HEK293 (cell line): ENCODE data around the gene RAI14.

Experiments used
- CTCF ChIA-PET: fragments of 350-600 bp; formaldehyde crosslinking; extraction: SDS; loops from one replicate; lab custom pipeline; 2021; ENCODE audit warnings: antibody characterized with exemption; lab: Yijun Ruan, JAX
- POLR2A ChIA-PET: fragments of 300-600 bp; formaldehyde crosslinking; extraction: SDS; loops from one replicate; lab custom pipeline; 2020; ENCODE audit warnings: antibody characterized with exemption, inconsistent platforms; lab: Yijun Ruan, JAX
- H3K27ac ChIP-seq: fragments of 200-500 bp; sonication (Bioruptor generic); 2 replicates; pipeline ENCODE4 v1.5.1; 2014; ENCODE audit warnings: low read depth, low read length, control low read depth, inconsistent platforms; ENCODE audit errors: extremely low read depth
- H3K36me3 ChIP-seq, 2 experiments: fragments of 200-500 bp in 1 of 2; sonication (Bioruptor generic) in 1 of 2; 1 replicate in 1 of 2; 2 replicates in 1 of 2; pipeline ENCODE4 v1.5.1; 2014 to 2017; ENCODE audit warnings: inconsistent platforms in 2 of 2, low read length in 2 of 2; ENCODE audit not compliant: control insufficient read depth in 2 of 2, insufficient read depth in 1 of 2
- H3K4me1 ChIP-seq: fragments of 200-500 bp; sonication (Bioruptor generic); 2 replicates; pipeline ENCODE4 v1.5.1; 2014; ENCODE audit warnings: mild to moderate bottlenecking, low read length, inconsistent platforms; ENCODE audit not compliant: control insufficient read depth, insufficient read depth
- H3K4me3 ChIP-seq: 2 replicates; pipeline ENCODE4 v1.5.1; 2011; ENCODE audit warnings: low read depth, mild to moderate bottlenecking, control low read depth, low read length, moderate library complexity
- H3K9me3 ChIP-seq: fragments of 200-500 bp; sonication (Bioruptor generic); 2 replicates; pipeline ENCODE4 v1.5.1; 2014; ENCODE audit warnings: low read depth, low read length, inconsistent platforms; ENCODE audit not compliant: control insufficient read depth, insufficient read depth
- ELK4 ChIP-seq: IDR thresholded peaks from 2 replicates; pipeline ENCODE4 v1.6.1; 2011; ENCODE audit warnings: mild to moderate bottlenecking, low read depth, low read length, borderline replicate concordance
- GLI2 ChIP-seq: fragments of 450-650 bp; formaldehyde crosslinking; IDR thresholded peaks from 2 replicates; pipeline ENCODE4; 2017; ENCODE audit warnings: missing biosample characterization, missing genetic modification characterization, low read depth, borderline replicate concordance
- GLIS2 ChIP-seq: fragments of 450-650 bp; formaldehyde crosslinking; IDR thresholded peaks from 2 replicates; pipeline ENCODE4 v1.5.1; 2016; ENCODE audit warnings: missing biosample characterization, missing genetic modification characterization
- KLF16 ChIP-seq: fragments of 450-650 bp; formaldehyde crosslinking; IDR thresholded peaks from 2 replicates; pipeline ENCODE4 v1.5.1; 2017; ENCODE audit warnings: missing biosample characterization, missing genetic modification characterization
- MEIS1 ChIP-seq: sonication (generic); formaldehyde crosslinking; IDR thresholded peaks from 2 replicates; pipeline ENCODE4 v1.8.1; 2022; ENCODE audit warnings: missing genetic modification reagents, mild to moderate bottlenecking, borderline replicate concordance
- SCRT1 ChIP-seq: fragments of 450-650 bp; formaldehyde crosslinking; IDR thresholded peaks from 2 replicates; pipeline ENCODE4 v1.5.1; 2016; ENCODE audit warnings: missing biosample characterization, missing genetic modification characterization, borderline replicate concordance
- ZBTB17 ChIP-seq: fragments of 450-650 bp; formaldehyde crosslinking; IDR thresholded peaks from 2 replicates; pipeline ENCODE4 v1.5.1; 2016; ENCODE audit warnings: missing biosample characterization, missing genetic modification characterization
- ZNF114 ChIP-seq: fragments of 450-650 bp; formaldehyde crosslinking; IDR thresholded peaks from 2 replicates; pipeline ENCODE4 v1.5.0; 2017; ENCODE audit warnings: missing biosample characterization, missing genetic modification characterization
- ZNF138 ChIP-seq: fragments of 450-650 bp; formaldehyde crosslinking; IDR thresholded peaks from 2 replicates; pipeline ENCODE4 v1.5.1; 2016; ENCODE audit warnings: missing biosample characterization, missing genetic modification characterization, borderline replicate concordance
- ZNF157 ChIP-seq: fragments of 450-650 bp; formaldehyde crosslinking; IDR thresholded peaks from 2 replicates; pipeline ENCODE4 v1.5.1; 2016; ENCODE audit warnings: missing biosample characterization, missing genetic modification characterization
- ZNF214 ChIP-seq: fragments of 450-650 bp; formaldehyde crosslinking; IDR thresholded peaks from 2 replicates; pipeline ENCODE4 v1.5.1; 2017; ENCODE audit warnings: missing biosample characterization, mild to moderate bottlenecking, missing genetic modification characterization, borderline replicate concordance
- ZNF423 ChIP-seq: fragments of 450-650 bp; formaldehyde crosslinking; IDR thresholded peaks from 2 replicates; pipeline ENCODE4 v1.5.1; 2016; ENCODE audit warnings: missing biosample characterization, missing genetic modification characterization
- ZNF473 ChIP-seq: fragments of 450-650 bp; formaldehyde crosslinking; IDR thresholded peaks from 2 replicates; pipeline ENCODE4 v1.5.1; 2017; ENCODE audit warnings: missing biosample characterization, missing genetic modification characterization
- ZNF48 ChIP-seq: fragments of 450-650 bp; formaldehyde crosslinking; IDR thresholded peaks from 2 replicates; pipeline ENCODE4 v1.5.1; 2016; ENCODE audit warnings: missing biosample characterization, missing genetic modification characterization
- ZNF518A ChIP-seq: fragments of 450-650 bp; formaldehyde crosslinking; conservative IDR thresholded peaks from 2 replicates; pipeline ENCODE4 v1.5.1; 2016; ENCODE audit warnings: low read depth, missing biosample characterization, missing genetic modification characterization
- ZNF560 ChIP-seq: fragments of 450-650 bp; formaldehyde crosslinking; IDR thresholded peaks from 2 replicates; pipeline ENCODE4 v1.5.1; 2017; ENCODE audit warnings: missing biosample characterization, missing genetic modification characterization, borderline replicate concordance
- ZNF561 ChIP-seq: fragments of 450-650 bp; IDR thresholded peaks from 2 replicates; pipeline ENCODE4 v1.5.1; 2018; ENCODE audit warnings: missing biosample characterization, missing genetic modification characterization, borderline replicate concordance
- ZNF600 ChIP-seq: fragments of 450-650 bp; formaldehyde crosslinking; IDR thresholded peaks from 2 replicates; pipeline ENCODE4 v1.5.1; 2016; ENCODE audit warnings: missing biosample characterization, missing genetic modification characterization
- ZNF626 ChIP-seq: fragments of 450-650 bp; sonication (Bioruptor Pico); formaldehyde crosslinking; IDR thresholded peaks from 2 replicates; pipeline ENCODE4 v1.5.1; 2018; ENCODE audit warnings: missing biosample characterization, missing genetic modification characterization, inconsistent platforms
- ZNF692 ChIP-seq: fragments of 450-650 bp; formaldehyde crosslinking; IDR thresholded peaks from 2 replicates; pipeline ENCODE4 v1.5.1; 2016; ENCODE audit warnings: missing biosample characterization, missing genetic modification characterization
- ZNF747 ChIP-seq: fragments of 450-650 bp; formaldehyde crosslinking; IDR thresholded peaks from 2 replicates; pipeline ENCODE4 v1.5.1; 2016; ENCODE audit warnings: missing biosample characterization, missing genetic modification characterization
- ZNF785 ChIP-seq: fragments of 450-650 bp; formaldehyde crosslinking; IDR thresholded peaks from 2 replicates; pipeline ENCODE4 v1.5.1; 2016; ENCODE audit warnings: missing biosample characterization, missing genetic modification characterization
- ZNF791 ChIP-seq: fragments of 450-650 bp; formaldehyde crosslinking; IDR thresholded peaks from 2 replicates; pipeline ENCODE4 v1.5.1; 2016; ENCODE audit warnings: missing biosample characterization, missing genetic modification characterization
- ZSCAN23 ChIP-seq: fragments of 450-650 bp; formaldehyde crosslinking; IDR thresholded peaks from 2 replicates; pipeline ENCODE4 v1.5.1; 2016; ENCODE audit warnings: missing biosample characterization, missing genetic modification characterization
- TF ChIP-seq, protein P1 (sequence below): fragments of 450-650 bp; formaldehyde crosslinking; IDR thresholded peaks from 2 replicates; pipeline ENCODE4 v1.5.1; 2016; ENCODE audit warnings: missing biosample characterization, missing genetic modification characterization
- TF ChIP-seq, protein P2 (sequence below): fragments of 450-650 bp; formaldehyde crosslinking; IDR thresholded peaks from 2 replicates; pipeline ENCODE4 v1.5.1; 2017; ENCODE audit warnings: missing biosample characterization, missing genetic modification characterization

The RAI14 gene

GRCh38 chr5:34868791-34869190, 212.7 kb downstream of the RAI14 start:
- Histone ChIP-seq H3K9me3 (no peaks in the 10 kb centered on the region), H3K27ac (no peak overlapping the region), H3K4me3 (no peak overlapping the region), H3K4me1 (peaks cover 7% of the 10 kb centered on the region; the same call in 1 of the 2 replicates), H3K36me3 (no peaks in the 10 kb centered on the region)
- CTCF ChIA-PET = interaction anchor here (0.7 to 1.5 kb wide), 3 partner anchors 20 to 134 kb away, joined by 3 to 4 read pairs (median 3); no protein-coding TSS in a partner anchor
- POLR2A ChIA-PET = interaction anchor here (2.0 kb wide), 1 partner anchor 30 kb away, joined by 6 read pairs; the partner anchor contains the start of gene TTC23L
- no peak for TF ChIP-seq ZNF791
- no peak for TF ChIP-seq ZSCAN23
- TF ChIP-seq ZNF692 (tag by site-specific recombination) = no peak
- no peak for TF ChIP-seq ZNF114 (tag by site-specific recombination)
- TF ChIP-seq ZNF560 = no peak
- TF ChIP-seq ZNF48 (tag by site-specific recombination) = no peak
- TF ChIP-seq ZNF157 = no peak
- no peak for TF ChIP-seq ZNF518A
- TF ChIP-seq ZNF214 (tag by site-specific recombination) = no peak

- Histone ChIP-seq H3K4me3 (no peak overlapping the region), H3K27ac (no peak overlapping the region), H3K36me3 (no peaks in the 10 kb centered on the region), H3K9me3 (no peaks in the 10 kb centered on the region), H3K4me1 (peaks cover 7% of the 10 kb centered on the region; the same call in 1 of the 2 replicates)
- ChIA-PET CTCF (interaction anchor here (1.5 kb wide), 2 partner anchors 20 to 30 kb away, joined by 3 to 4 read pairs; no protein-coding TSS in a partner anchor), POLR2A (interaction anchor here (0.6 to 2.0 kb wide), 2 partner anchors 10 to 30 kb away, joined by 3 to 6 read pairs; partner anchors contain the start of gene TTC23L)
- TF ChIP-seq ZSCAN23 (no peak), ELK4 (no peak), GLI2 (tag by site-specific recombination) (no peak), ZNF626 (tag by site-specific recombination) (no peak), ZBTB17 (tag by site-specific recombination) (no peak), ZNF473 (no peak), SCRT1 (tag by site-specific recombination) (no peak), ZNF600 (no peak), ZNF747 (tag by site-specific recombination) (no peak), GLIS2 (no peak), KLF16 (tag by site-specific recombination) (no peak), MEIS1 (CRISPR knock-in tag) (no peak), ZNF785 (no peak), ZNF561 (no peak), ZNF138 (tag by site-specific recombination) (no peak), ZNF423 (tag by site-specific recombination) (no peak)
- TF ChIP-seq, protein P1, sequence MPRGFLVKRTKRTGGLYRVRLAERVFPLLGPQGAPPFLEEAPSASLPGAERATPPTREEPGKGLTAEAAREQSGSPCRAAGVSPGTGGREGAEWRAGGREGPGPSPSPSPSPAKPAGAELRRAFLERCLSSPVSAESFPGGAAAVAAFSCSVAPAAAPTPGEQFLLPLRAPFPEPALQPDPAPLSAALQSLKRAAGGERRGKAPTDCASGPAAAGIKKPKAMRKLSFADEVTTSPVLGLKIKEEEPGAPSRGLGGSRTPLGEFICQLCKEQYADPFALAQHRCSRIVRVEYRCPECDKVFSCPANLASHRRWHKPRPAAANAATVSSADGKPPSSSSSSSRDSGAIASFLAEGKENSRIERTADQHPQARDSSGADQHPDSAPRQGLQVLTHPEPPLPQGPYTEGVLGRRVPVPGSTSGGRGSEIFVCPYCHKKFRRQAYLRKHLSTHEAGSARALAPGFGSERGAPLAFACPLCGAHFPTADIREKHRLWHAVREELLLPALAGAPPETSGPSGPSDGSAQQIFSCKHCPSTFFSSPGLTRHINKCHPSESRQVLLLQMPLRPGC (tag by site-specific recombination) = no peak
- TF ChIP-seq, protein P2, sequence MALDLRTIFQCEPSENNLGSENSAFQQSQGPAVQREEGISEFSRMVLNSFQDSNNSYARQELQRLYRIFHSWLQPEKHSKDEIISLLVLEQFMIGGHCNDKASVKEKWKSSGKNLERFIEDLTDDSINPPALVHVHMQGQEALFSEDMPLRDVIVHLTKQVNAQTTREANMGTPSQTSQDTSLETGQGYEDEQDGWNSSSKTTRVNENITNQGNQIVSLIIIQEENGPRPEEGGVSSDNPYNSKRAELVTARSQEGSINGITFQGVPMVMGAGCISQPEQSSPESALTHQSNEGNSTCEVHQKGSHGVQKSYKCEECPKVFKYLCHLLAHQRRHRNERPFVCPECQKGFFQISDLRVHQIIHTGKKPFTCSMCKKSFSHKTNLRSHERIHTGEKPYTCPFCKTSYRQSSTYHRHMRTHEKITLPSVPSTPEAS (tag by site-specific recombination) = no peak
These were observed 213.1 kb downstream of the RAI14 start for GRCh38 chr5:34869256-34869655.
